Measurements from ENCODE around the gene LRRC1.
A peak's percentile ranks its signal among the peaks of the same experiment; 100 is the strongest.
"Not testable (repeated sequence)": the region's sequence is repeated elsewhere in the genome, so short reads cannot be mapped to it uniquely, and the experiment has no call there.

Gene LRRC1

GRCh38 chr6:53793318-53794136 lies 1.3 kb upstream of the LRRC1 start:
- peak; percentile 16 to 48 for DNase-seq

GRCh38 chr6:53794137-53794719 lies 577 bp upstream of the LRRC1 start:
- peak; percentile 46 to 52 for DNase-seq

GRCh38 chr6:53795340-53795701 lies 516 bp downstream of the LRRC1 start:
- no peak for DNase-seq

- no peak for DNase-seq
These were observed 1.1 kb downstream of the LRRC1 start for GRCh38 chr6:53795702-53796450.

- no peak for DNase-seq
These were observed 1.6 kb downstream of the LRRC1 start for GRCh38 chr6:53796451-53796780.

- no peak for DNase-seq
These were observed 2.0 kb downstream of the LRRC1 start for GRCh38 chr6:53796791-53797190.

- DNase-seq, result no peak
These were observed 2.5 kb downstream of the LRRC1 start for GRCh38 chr6:53797304-53797703.

GRCh38 chr6:53799340-53799739 lies 4.5 kb downstream of the LRRC1 start:
- no peak for DNase-seq

- no peak for DNase-seq
These were observed 6.2 kb downstream of the LRRC1 start for GRCh38 chr6:53801022-53801421.

GRCh38 chr6:53802582-53802981 lies 7.8 kb downstream of the LRRC1 start:
- no peak for DNase-seq

- no peak for DNase-seq
These were observed 8.5 kb downstream of the LRRC1 start for GRCh38 chr6:53803081-53803860.

GRCh38 chr6:53805016-53805415 lies 10.2 kb downstream of the LRRC1 start:
- DNase-seq, result no peak

- DNase-seq, result no peak
These were observed 10.9 kb downstream of the LRRC1 start for GRCh38 chr6:53805725-53806124.

- DNase-seq, result not testable (repeated sequence)
These were observed 12.8 kb downstream of the LRRC1 start for GRCh38 chr6:53807606-53808005.

GRCh38 chr6:53808302-53808881 lies 13.6 kb downstream of the LRRC1 start:
- no peak for DNase-seq

GRCh38 chr6:53809691-53810090 lies 14.9 kb downstream of the LRRC1 start:
- no peak for DNase-seq

- no peak for DNase-seq
These were observed 16.3 kb downstream of the LRRC1 start for GRCh38 chr6:53811082-53811481.

- DNase-seq, result no peak
These were observed 16.9 kb downstream of the LRRC1 start for GRCh38 chr6:53811746-53812145.

- no peak for DNase-seq
These were observed 18.3 kb downstream of the LRRC1 start for GRCh38 chr6:53813096-53813495.

- no peak for DNase-seq
These were observed 19.0 kb downstream of the LRRC1 start for GRCh38 chr6:53813801-53814200.

- DNase-seq, result no peak
These were observed 19.5 kb downstream of the LRRC1 start for GRCh38 chr6:53814353-53814752.

- DNase-seq, result no peak
These were observed 20.7 kb downstream of the LRRC1 start for GRCh38 chr6:53815381-53816119.
